GM23248 (cell line): ENCODE results near the gene ZNF837. TPM values are rescaled to one million over a fixed set of nuclear protein-coding genes. Genes with fewer than 3 reads are reported as not detected.

ENCODE experiments used
- DNase-seq: peaks from one replicate; pipeline ENCODE4 v3.0.0-alpha.2; 2015
- H2AFZ ChIP-seq: fragments of 200-600 bp; sonication (generic); 2 replicates; pipeline ENCODE4 v1.6.1; 2016; ENCODE audit warnings: antibody characterized with exemption
- H3F3A ChIP-seq: fragments of 200-600 bp; sonication (generic); 2 replicates; pipeline ENCODE4 v1.6.1; 2016; ENCODE audit warnings: mild to moderate bottlenecking, antibody characterized with exemption, mixed run types; ENCODE audit not compliant: insufficient read depth
- H3K27ac ChIP-seq: fragments of 200-600 bp; sonication (generic); 2 replicates; pipeline ENCODE4 v1.5.1; 2016; ENCODE audit warnings: mild to moderate bottlenecking
- H3K27me3 ChIP-seq: fragments of 200-600 bp; sonication (generic); replicated peaks from 2 replicates; pipeline ENCODE4 v1.6.1; 2016; ENCODE audit warnings: mild to moderate bottlenecking; ENCODE audit not compliant: insufficient read depth
- H3K36me3 ChIP-seq: fragments of 200-600 bp; sonication (generic); 2 replicates; pipeline ENCODE4 v1.6.1; 2016; ENCODE audit warnings: low read depth, mild to moderate bottlenecking
- H3K4me1 ChIP-seq: fragments of 200-600 bp; sonication (generic); 2 replicates; pipeline ENCODE4 v1.6.1; 2016; ENCODE audit warnings: mild to moderate bottlenecking; ENCODE audit not compliant: insufficient read depth
- H3K4me2 ChIP-seq: fragments of 200-600 bp; sonication (generic); one replicate; pipeline ENCODE4 v1.6.1; 2016; ENCODE audit warnings: mild to moderate bottlenecking; ENCODE audit not compliant: unreplicated experiment
- H3K4me3 ChIP-seq: fragments of 200-600 bp; sonication (generic); 2 replicates; pipeline ENCODE4 v1.5.1; 2016; ENCODE audit warnings: mild to moderate bottlenecking
- H3K79me2 ChIP-seq: fragments of 200-600 bp; sonication (generic); 2 replicates; pipeline ENCODE4 v1.6.1; 2016; ENCODE audit warnings: mild to moderate bottlenecking; ENCODE audit not compliant: insufficient read depth
- H3K9ac ChIP-seq: fragments of 200-600 bp; sonication (generic); 2 replicates; pipeline ENCODE4 v1.6.1; 2016; ENCODE audit warnings: mild to moderate bottlenecking
- H3K9me2 ChIP-seq: fragments of 200-600 bp; sonication (generic); 2 replicates; pipeline ENCODE4 v1.6.1; 2016; ENCODE audit warnings: mixed run types, mild to moderate bottlenecking, moderate library complexity; ENCODE audit not compliant: insufficient read depth
- H3K9me3 ChIP-seq: fragments of 200-600 bp; sonication (generic); one replicate; pipeline ENCODE4 v1.6.1; 2017; ENCODE audit warnings: low read depth
- H4K20me1 ChIP-seq: fragments of 200-600 bp; sonication (generic); 2 replicates; pipeline ENCODE4 v1.6.0; 2016; ENCODE audit not compliant: insufficient read depth
- EZH2 ChIP-seq: fragments of 200-600 bp; sonication (generic); IDR thresholded peaks from 2 replicates; pipeline ENCODE4 v1.6.1; 2018; ENCODE audit warnings: antibody characterized with exemption, mild to moderate bottlenecking; ENCODE audit not compliant: insufficient read depth, poor library complexity, severe bottlenecking
- EZH2phosphoT487 ChIP-seq: fragments of 200-600 bp; sonication (generic); IDR thresholded peaks from 2 replicates; pipeline ENCODE4 v1.6.1; 2018; ENCODE audit warnings: antibody characterized with exemption, moderate library complexity, mild to moderate bottlenecking, low read depth; ENCODE audit not compliant: insufficient read depth
- WGBS, 2 experiments: methylation state at CpG; one replicate each; pipeline ENCODE4 v1.1.6; 2015 to 2017; ENCODE audit warnings: low lambda C conversion rate in 2 of 2, low coverage in 1 of 2; ENCODE audit errors: missing lambda C conversion rate in 2 of 2; 5-methylcytosine and 5-hydroxymethylcytosine counted together
- in situ Hi-C: fragments of 300-500 bp; cut with MboI; formaldehyde crosslinking; loops from 2 replicates; pipeline ENCODE4 v1.15.0; 2020
- polyA plus RNA-seq: library from polyadenylated mRNA; unstranded; fragments of >200 nt; fragmentation: Nextera tagmentation; extraction: Ambion mirVana; gene quantifications from 2 replicates; pipeline ENCODE4 v1.2.1, GENCODE V29; 2016
- total RNA-seq: library from RNA; depleted of rRNA; stranded (reverse); fragments of >200 nt; shearing (Covaris generic); gene quantifications from 2 replicates; pipeline ENCODE4 v1.2.3, GENCODE V29; 2014

The ZNF837 gene
- total and polyA plus RNA-seq, 2 experiments from 2014 or later: 1.4 to 5.3 TPM

GRCh38 chr19:58385313-58385890 lies 4.6 kb upstream of the ZNF837 start:
- no peak for DNase-seq
- Histone ChIP-seq H3K9me3 (no peaks in the 10 kb centered on the region), H3K9ac (peak overlapping the region; percentile 98), H3K36me3 (peaks cover 11% of the 10 kb centered on the region), H3K4me1 (peaks cover 21% of the 10 kb centered on the region), H2AFZ (no peak overlapping the region), H3K4me2 (peak overlapping the region; percentile 89), H4K20me1 (no peaks in the 10 kb centered on the region; the same call in 1 of the 2 replicates), H3K27me3 (no peaks in the 10 kb centered on the region), H3F3A (no peaks in the 10 kb centered on the region), H3K4me3 (peak overlapping the region; percentile 92), H3K27ac (peak overlapping the region; percentile 98), H3K9me2 (no peaks in the 10 kb centered on the region), H3K79me2 (peaks cover 61% of the 10 kb centered on the region)
- TF ChIP-seq EZH2 (no peak), EZH2phosphoT487 (no peak)
- 81 to 84% methylated on average over 9 of the region's 9 CpGs for WGBS, 2 experiments
- in situ Hi-C loops: no loop called here

- no peak for TF ChIP-seq EZH2phosphoT487
- TF ChIP-seq EZH2: no peak
- H3K9me2 ChIP-seq: no peaks in the 10 kb centered on the region
- DNase-seq: no peak
- H3K36me3 ChIP-seq: peaks cover under 1% of the 10 kb centered on the region; the same call in 1 of the 2 replicates
- peaks cover 58% of the 10 kb centered on the region for H3K79me2 ChIP-seq
- no peak overlapping the region for H2AFZ ChIP-seq
- H3F3A ChIP-seq: 0 out of 2 replicates have a peak, but pooled peaks cover 5% of the 10 kb centered on the region
- H3K9ac ChIP-seq: no peak overlapping the region
- H3K4me1 ChIP-seq: peaks cover 20% of the 10 kb centered on the region
- no peaks in the 10 kb centered on the region for H4K20me1 ChIP-seq
- in situ Hi-C loops: no loop called here
- 95 to 97% methylated on average over 6 of the region's 6 CpGs for WGBS, 2 experiments
- H3K4me3 ChIP-seq: no peak overlapping the region
- H3K9me3 ChIP-seq: no peaks in the 10 kb centered on the region
- no peak overlapping the region for H3K27ac ChIP-seq
- no peak overlapping the region for H3K4me2 ChIP-seq
- H3K27me3 ChIP-seq: no peaks in the 10 kb centered on the region
These were observed 2.3 kb upstream of the ZNF837 start for GRCh38 chr19:58382997-58383603.

DNA sequence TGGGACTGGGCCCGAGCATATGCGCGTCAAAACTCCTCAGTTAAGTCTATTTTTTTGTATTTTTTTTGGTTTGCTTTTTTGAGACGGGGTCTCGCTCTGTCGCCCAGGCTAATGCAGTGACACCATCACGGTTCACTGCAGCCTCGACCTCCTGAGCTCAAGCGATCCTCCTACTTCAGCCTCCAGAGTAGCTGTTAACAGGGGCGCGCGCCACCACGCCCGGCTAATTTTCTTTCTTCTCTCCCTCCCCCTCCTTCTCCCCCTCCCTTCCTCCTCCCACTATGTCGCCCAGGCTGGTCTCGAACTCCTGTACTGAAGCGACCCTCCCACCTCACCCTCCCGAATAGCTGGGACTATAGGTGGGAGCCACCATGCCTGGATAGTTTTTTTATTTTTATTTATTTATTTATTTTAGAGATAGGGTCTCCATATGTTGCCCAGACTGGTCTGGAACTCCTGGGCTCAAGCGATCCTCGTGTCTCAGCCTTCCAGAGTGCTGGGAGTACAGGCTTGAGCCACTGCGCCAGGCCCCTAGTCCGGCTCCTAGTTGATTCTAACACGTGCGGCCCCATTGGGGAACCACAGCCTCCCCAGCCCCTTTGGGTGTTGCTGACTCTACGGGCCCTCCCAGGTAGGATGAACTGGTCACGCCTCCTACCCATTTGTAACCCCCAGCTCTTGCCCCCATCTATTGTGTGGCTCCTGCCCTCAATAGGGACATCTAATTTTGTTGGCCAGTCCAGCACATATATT lies 806 bp upstream of the ZNF837 start:
- WGBS, 2 experiments: 32 to 46% methylated on average over 13 to 26 of the region's 26 CpGs
- H3K4me2 ChIP-seq: peak overlapping the region; percentile 82
- H3F3A ChIP-seq: 0 out of 2 replicates have a peak, but pooled peaks cover 5% of the 10 kb centered on the region
- peak overlapping the region; percentile 76 for H3K27ac ChIP-seq
- H3K9me2 ChIP-seq: no peaks in the 10 kb centered on the region
- DNase-seq: no peak
- peaks cover 48% of the 10 kb centered on the region for H3K79me2 ChIP-seq
- H2AFZ ChIP-seq: peak overlapping the region; percentile 45
- no peaks in the 10 kb centered on the region for H3K27me3 ChIP-seq
- in situ Hi-C loops: no loop called here
- no peaks in the 10 kb centered on the region for H3K36me3 ChIP-seq
- H3K4me3 ChIP-seq: peak overlapping the region; percentile 88
- no peaks in the 10 kb centered on the region for H4K20me1 ChIP-seq
- H3K9ac ChIP-seq: peak overlapping the region; percentile 89
- TF ChIP-seq EZH2phosphoT487: no peak
- TF ChIP-seq EZH2: no peak
- H3K9me3 ChIP-seq: no peaks in the 10 kb centered on the region
- H3K4me1 ChIP-seq: peaks cover 16% of the 10 kb centered on the region

- 1 to 2% methylated on average over 21 to 24 of the region's 24 CpGs for WGBS, 2 experiments
- Histone ChIP-seq H3K27me3 (no peaks in the 10 kb centered on the region), H3K9me2 (no peaks in the 10 kb centered on the region), H3K4me1 (peaks cover 9% of the 10 kb centered on the region), H3K79me2 (peaks cover 36% of the 10 kb centered on the region), H3K9me3 (no peaks in the 10 kb centered on the region), H3K9ac (peak overlapping the region; percentile 89), H3K27ac (peak overlapping the region; percentile 76), H3F3A (0 out of 2 replicates have a peak, but pooled peaks cover 5% of the 10 kb centered on the region), H3K36me3 (no peaks in the 10 kb centered on the region), H3K4me3 (peak overlapping the region; percentile 88), H2AFZ (peak overlapping the region; percentile 87), H3K4me2 (peak overlapping the region; percentile 78), H4K20me1 (no peaks in the 10 kb centered on the region)
- in situ Hi-C loops: no loop called here
- peak; percentile 55 for DNase-seq
- TF ChIP-seq EZH2 (no peak), EZH2phosphoT487 (no peak)
These were observed 681 bp downstream of the ZNF837 start for GRCh38 chr19:58380037-58380661.
